Mesodermal cell (in vitro differentiated cells): ENCODE results near the gene UVRAG.

Source experiments
- H3K27ac ChIP-seq: 2 replicates; pipeline ENCODE4 v1.7.0; 2013; ENCODE audit warnings: mild to moderate bottlenecking, low read depth, low read length, moderate library complexity; ENCODE audit not compliant: severe bottlenecking
- H3K36me3 ChIP-seq: 2 replicates; pipeline ENCODE4 v1.7.1; 2013; ENCODE audit warnings: mild to moderate bottlenecking, low read length, moderate library complexity; ENCODE audit not compliant: control insufficient read depth, insufficient read depth
- H3K4me1 ChIP-seq: one replicate; pipeline ENCODE4 v1.7.1; 2013; ENCODE audit warnings: mild to moderate bottlenecking, low read length; ENCODE audit not compliant: insufficient read depth, control insufficient read depth, poor library complexity, severe bottlenecking
- H3K4me3 ChIP-seq: 2 replicates; pipeline ENCODE4 v1.7.0; 2013; ENCODE audit warnings: low read length, control low read depth, mild to moderate bottlenecking; ENCODE audit not compliant: insufficient read depth, poor library complexity, severe bottlenecking; ENCODE audit errors: extremely low read depth
- H3K9me3 ChIP-seq: 2 replicates; pipeline ENCODE4 v1.7.1; 2013; ENCODE audit warnings: mild to moderate bottlenecking, low read length, moderate library complexity; ENCODE audit not compliant: control insufficient read depth
- WGBS, 2 experiments: methylation state at CpG; one replicate each; pipeline ENCODE4 v1.1.5; 2013; ENCODE audit warnings: missing lambda C conversion rate in 2 of 2; ENCODE audit not compliant: insufficient coverage in 2 of 2; 5-methylcytosine and 5-hydroxymethylcytosine counted together

The UVRAG gene

GRCh38 chr11:75784085-75784478, 30.9 kb upstream of the UVRAG start:
- H3K4me1 ChIP-seq: peaks cover 3% of the 10 kb centered on the region
- H3K27ac ChIP-seq: no peak overlapping the region
- no peaks in the 10 kb centered on the region for H3K36me3 ChIP-seq
- WGBS, 2 experiments: 100% methylated on average over 2 of the region's 2 CpGs
- H3K9me3 ChIP-seq: no peaks in the 10 kb centered on the region
- H3K4me3 ChIP-seq: no peak overlapping the region

- Histone ChIP-seq H3K27ac (no peak overlapping the region), H3K4me1 (peaks cover 3% of the 10 kb centered on the region), H3K4me3 (no peak overlapping the region), H3K9me3 (no peaks in the 10 kb centered on the region), H3K36me3 (no peaks in the 10 kb centered on the region)
- WGBS, 2 experiments: 80 to 100% methylated on average over 1 of the region's 1 CpG
Measured at GRCh38 chr11:75784506-75784905, 30.5 kb upstream of the UVRAG start.

- H3K36me3 ChIP-seq: no peaks in the 10 kb centered on the region
- 77 to 92% methylated on average over 2 to 3 of the region's 4 CpGs for WGBS, 2 experiments
- H3K4me1 ChIP-seq: peaks cover 3% of the 10 kb centered on the region
- H3K4me3 ChIP-seq: no peak overlapping the region
- H3K27ac ChIP-seq: no peak overlapping the region
- no peaks in the 10 kb centered on the region for H3K9me3 ChIP-seq
Measured at GRCh38 chr11:75785187-75785586, 29.8 kb upstream of the UVRAG start.

GRCh38 chr11:75786101-75786736, 28.8 kb upstream of the UVRAG start:
- H3K9me3 ChIP-seq: no peaks in the 10 kb centered on the region
- H3K4me3 ChIP-seq: no peak overlapping the region
- 92 to 94% methylated on average over 7 of the region's 8 CpGs for WGBS, 2 experiments
- no peak overlapping the region for H3K27ac ChIP-seq
- H3K36me3 ChIP-seq: no peaks in the 10 kb centered on the region
- peaks cover 5% of the 10 kb centered on the region for H3K4me1 ChIP-seq

GRCh38 chr11:75789521-75789920, 25.5 kb upstream of the UVRAG start:
- H3K27ac ChIP-seq: no peak overlapping the region
- H3K4me3 ChIP-seq: no peak overlapping the region
- no peaks in the 10 kb centered on the region for H3K9me3 ChIP-seq
- WGBS, 2 experiments: 92 to 97% methylated on average over 2 to 3 of the region's 3 CpGs
- H3K4me1 ChIP-seq: peaks cover 7% of the 10 kb centered on the region
- no peaks in the 10 kb centered on the region for H3K36me3 ChIP-seq

GRCh38 chr11:75790986-75791385, 24.0 kb upstream of the UVRAG start:
- WGBS, 2 experiments: 100% methylated on average over 1 of the region's 2 CpGs; no CpG with 5 or more reads in 1 of the 2 experiments
- Histone ChIP-seq H3K4me1 (peaks cover 11% of the 10 kb centered on the region), H3K36me3 (no peaks in the 10 kb centered on the region), H3K4me3 (no peak overlapping the region), H3K27ac (no peak overlapping the region), H3K9me3 (no peaks in the 10 kb centered on the region)

- no peaks in the 10 kb centered on the region for H3K36me3 ChIP-seq
- WGBS, 2 experiments: 91 to 93% methylated on average over 4 to 5 of the region's 6 CpGs
- H3K9me3 ChIP-seq: no peaks in the 10 kb centered on the region
- H3K27ac ChIP-seq: no peak overlapping the region
- H3K4me3 ChIP-seq: no peak overlapping the region
- peaks cover 11% of the 10 kb centered on the region for H3K4me1 ChIP-seq
Measured at GRCh38 chr11:75792127-75792731, 22.8 kb upstream of the UVRAG start.

GRCh38 chr11:75792997-75793800, 21.8 kb upstream of the UVRAG start:
- no peak overlapping the region for H3K4me3 ChIP-seq
- WGBS, 2 experiments: 93 to 94% methylated on average over 7 to 8 of the region's 12 CpGs
- no peaks in the 10 kb centered on the region for H3K9me3 ChIP-seq
- H3K36me3 ChIP-seq: no peaks in the 10 kb centered on the region
- H3K4me1 ChIP-seq: peaks cover 11% of the 10 kb centered on the region
- H3K27ac ChIP-seq: no peak overlapping the region

GRCh38 chr11:75793966-75794365, 21.0 kb upstream of the UVRAG start:
- peaks cover 11% of the 10 kb centered on the region for H3K4me1 ChIP-seq
- no peaks in the 10 kb centered on the region for H3K9me3 ChIP-seq
- no peak overlapping the region for H3K4me3 ChIP-seq
- H3K36me3 ChIP-seq: no peaks in the 10 kb centered on the region
- no peak overlapping the region for H3K27ac ChIP-seq
- 82 to 83% methylated on average over 2 of the region's 2 CpGs for WGBS, 2 experiments

- Histone ChIP-seq H3K4me3 (no peak overlapping the region), H3K27ac (no peak overlapping the region), H3K4me1 (peaks cover 11% of the 10 kb centered on the region), H3K36me3 (no peaks in the 10 kb centered on the region), H3K9me3 (no peaks in the 10 kb centered on the region)
- 80 to 86% methylated on average over 2 to 3 of the region's 4 CpGs for WGBS, 2 experiments
Measured at GRCh38 chr11:75795276-75796090, 19.5 kb upstream of the UVRAG start.
